HepG2 (cell line): ENCODE results near the gene C14orf132. TPM values are rescaled to one million over a fixed set of nuclear protein-coding genes. Genes with fewer than 3 reads are reported as not detected.
A peak's percentile ranks its signal among the peaks of the same experiment; 100 is the strongest.

Experiments
- ATAC-seq: fragments of 200-7000 bp; cut with Tn5 transposase; 3 replicates; pipeline ENCODE4 v1.9.1; 2020; ENCODE audit warnings: mild to moderate bottlenecking, moderate library complexity
- BruUV-seq: library from RNA; stranded (reverse); fragments of 400-500 nt; replicated peaks from 2 replicates; lab custom pipeline; 2021; lab: Mats Ljungman, UMichigan
- CTCF ChIA-PET: fragments of 300-600 bp; formaldehyde crosslinking; extraction: SDS; loops from one replicate; lab custom pipeline; 2021; ENCODE audit warnings: low total read pairs, inconsistent platforms, low intra/inter-chr PET ratio; lab: Yijun Ruan, JAX
- POLR2A ChIA-PET: fragments of 350-600 bp; sonication (Branson Sonifier 250); formaldehyde crosslinking; loops from one replicate; lab custom pipeline; 2020; ENCODE audit warnings: antibody characterized with exemption, inconsistent platforms; lab: Yijun Ruan, JAX
- DNase-seq: peaks from one replicate; pipeline ENCODE4 v3.0.0-alpha.2; 2015; ENCODE audit warnings: low spot score
- FAIRE-seq: peaks from 3 replicates; lab custom pipeline; 2011; peaks lifted over from hg19 to GRCh38; lab: Jason Lieb, UNC
- H2AFZ ChIP-seq: one replicate; pipeline ENCODE4 v1.6.1; 2011; ENCODE audit warnings: low read length, inconsistent platforms
- H3K27ac ChIP-seq: fragments of 300-600 bp; 3 replicates; pipeline ENCODE4 v1.8.0; 2011; ENCODE audit warnings: mixed run types, mild to moderate bottlenecking, mixed read lengths, low read length, inconsistent platforms; ENCODE audit not compliant: insufficient read depth; ENCODE audit errors: extremely low read length
- H3K27me3 ChIP-seq, 2 experiments: fragments of 200-600 bp in 1 of 2; 2 replicates in 1 of 2; 3 replicates in 1 of 2; pipeline versions ENCODE4 v1.6.0 to v1.8.0; 2011; ENCODE audit warnings: low read length in 2 of 2, mild to moderate bottlenecking in 2 of 2, moderate library complexity in 2 of 2, inconsistent platforms in 1 of 2; ENCODE audit not compliant: insufficient read depth in 2 of 2, control insufficient read depth in 1 of 2
- H3K36me3 ChIP-seq, 2 experiments: fragments of 200-600 bp in 1 of 2; replicated peaks in 1 of 2; 2 replicates in 1 of 2; 3 replicates in 1 of 2; pipeline versions ENCODE4 v1.5.1 to v1.8.0; 2011; ENCODE audit warnings: low read length in 2 of 2, inconsistent platforms in 1 of 2; ENCODE audit not compliant: insufficient read depth in 2 of 2, control insufficient read depth in 1 of 2
- H3K4me1 ChIP-seq: 2 replicates; pipeline ENCODE4 v1.5.1; 2012; ENCODE audit warnings: low read length, inconsistent platforms; ENCODE audit not compliant: insufficient read depth
- H3K4me2 ChIP-seq: 2 replicates; pipeline ENCODE4 v1.6.0; 2011; ENCODE audit warnings: low read depth, low read length, inconsistent platforms
- H3K4me3 ChIP-seq, 3 experiments: fragments of 200-600 bp in 1 of 3; sonication (generic), shearing (Covaris generic) in 1 of 3; replicated peaks in 1 of 3; 2 replicates each; pipeline ENCODE4 v1.5.1; 2011 to 2016; ENCODE audit warnings: low read length in 3 of 3, inconsistent platforms in 2 of 3, low read depth in 2 of 3, mild to moderate bottlenecking in 2 of 3, control low read depth in 1 of 3, mixed read lengths in 1 of 3; ENCODE audit not compliant: insufficient read depth in 1 of 3
- H3K79me2 ChIP-seq: one replicate; pipeline ENCODE4 v1.6.1; 2011; ENCODE audit warnings: low read length, inconsistent platforms; ENCODE audit not compliant: insufficient read depth
- H3K9ac ChIP-seq: 2 replicates; pipeline ENCODE4 v1.6.0; 2011; ENCODE audit warnings: mild to moderate bottlenecking, low read depth, low read length, inconsistent platforms; ENCODE audit not compliant: insufficient read depth
- H3K9me3 ChIP-seq: 2 replicates; pipeline ENCODE4 v1.5.1; 2012; ENCODE audit warnings: mild to moderate bottlenecking, low read length
- H4K20me1 ChIP-seq: 2 replicates; pipeline ENCODE4 v1.6.0; 2011; ENCODE audit warnings: inconsistent platforms, mild to moderate bottlenecking, low read length, moderate library complexity; ENCODE audit not compliant: insufficient read depth
- ATF7 ChIP-seq, 2 experiments: fragments of 450-650 bp in 1 of 2; sonication (generic) in 1 of 2; formaldehyde crosslinking in 1 of 2; IDR thresholded peaks; 2 replicates each; pipeline versions ENCODE4 v1.4.0 to v1.6.1; 2016 to 2020; ENCODE audit warnings: antibody characterized with exemption in 1 of 2, mild to moderate bottlenecking in 1 of 2, missing genetic modification reagents in 1 of 2
- CHCHD3 ChIP-seq: sonication (generic); formaldehyde crosslinking; IDR thresholded peaks from 2 replicates; pipeline ENCODE4 v1.8.0; 2022; ENCODE audit warnings: mild to moderate bottlenecking, missing genetic modification reagents, moderate library complexity
- EZH2 ChIP-seq: conservative IDR thresholded peaks from 2 replicates; pipeline ENCODE4 v1.6.1; 2012; ENCODE audit warnings: mild to moderate bottlenecking, low read depth, low read length, moderate library complexity
- FOSL2 ChIP-seq: sonication (generic); formaldehyde crosslinking; IDR thresholded peaks from 2 replicates; pipeline ENCODE4 v1.4.0; 2020; ENCODE audit warnings: missing genetic modification reagents
- GATA4 ChIP-seq: sonication (generic); IDR thresholded peaks from 2 replicates; pipeline ENCODE4 v1.6.1; 2016; ENCODE audit warnings: antibody characterized with exemption, low read depth, borderline replicate concordance
- HNRNPH1 ChIP-seq: fragments of 200-400 bp; formaldehyde crosslinking; optimal IDR thresholded peaks from 2 replicates; pipeline ENCODE3; 2017; ENCODE audit warnings: mild to moderate bottlenecking, low read depth, low read length
- HOXD1 ChIP-seq: sonication (generic); formaldehyde crosslinking; IDR thresholded peaks from 2 replicates; pipeline ENCODE4 v1.5.0; 2020; ENCODE audit warnings: missing genetic modification reagents
- KLF9 ChIP-seq: IDR thresholded peaks from 2 replicates; pipeline ENCODE4 v1.6.1; 2016; ENCODE audit warnings: low read depth
- KMT2A ChIP-seq: sonication (generic); formaldehyde crosslinking; IDR thresholded peaks from 2 replicates; pipeline ENCODE4 v1.4.0; 2020; ENCODE audit warnings: missing genetic modification reagents
- NR2C2 ChIP-seq: sonication (generic); formaldehyde crosslinking; IDR thresholded peaks from 2 replicates; pipeline ENCODE4 v1.4.0; 2020; ENCODE audit warnings: missing genetic modification reagents, mild to moderate bottlenecking, moderate library complexity, borderline replicate concordance
- PATZ1 ChIP-seq: sonication (generic); formaldehyde crosslinking; IDR thresholded peaks from 2 replicates; pipeline ENCODE4 v1.4.0; 2020; ENCODE audit warnings: missing genetic modification reagents
- RAD21 ChIP-seq: fragments of 450-650 bp; formaldehyde crosslinking; IDR thresholded peaks from 2 replicates; pipeline ENCODE4 v1.5.0; 2020; ENCODE audit warnings: mild to moderate bottlenecking
- SMC3 ChIP-seq: IDR thresholded peaks from 2 replicates; pipeline ENCODE4 v1.6.1; 2011; ENCODE audit warnings: low read length, improper control_type of control experiment
- STAG1 ChIP-seq: sonication (generic); formaldehyde crosslinking; IDR thresholded peaks from 2 replicates; pipeline ENCODE4 v1.4.0; 2020; ENCODE audit warnings: missing genetic modification reagents
- XRCC5 ChIP-seq: fragments of 200-400 bp; formaldehyde crosslinking; optimal IDR thresholded peaks from 2 replicates; pipeline ENCODE3; 2017; ENCODE audit warnings: mild to moderate bottlenecking, low read length
- ZMYM4 ChIP-seq: sonication (generic); formaldehyde crosslinking; IDR thresholded peaks from 2 replicates; pipeline ENCODE4 v1.8.1; 2023; ENCODE audit warnings: mild to moderate bottlenecking, missing genetic modification reagents
- ZNF570 ChIP-seq: sonication (generic); formaldehyde crosslinking; IDR thresholded peaks from 2 replicates; pipeline ENCODE4 v1.4.0; 2020; ENCODE audit warnings: mild to moderate bottlenecking, missing genetic modification reagents, borderline replicate concordance
- ZNF607 ChIP-seq: sonication (generic); formaldehyde crosslinking; IDR thresholded peaks from 2 replicates; pipeline ENCODE4 v1.5.1; 2020; ENCODE audit warnings: missing genetic modification reagents, mild to moderate bottlenecking, borderline replicate concordance
- ZNF619 ChIP-seq: sonication (generic); formaldehyde crosslinking; IDR thresholded peaks from 2 replicates; pipeline ENCODE4 v1.4.0; 2020; ENCODE audit warnings: mild to moderate bottlenecking, missing genetic modification reagents
- ZNF773 ChIP-seq: sonication (generic); formaldehyde crosslinking; IDR thresholded peaks from 2 replicates; pipeline ENCODE4 v1.4.0; 2020; ENCODE audit warnings: missing genetic modification reagents, borderline replicate concordance
- ZNF776 ChIP-seq: sonication (generic); formaldehyde crosslinking; IDR thresholded peaks from 2 replicates; pipeline ENCODE4 v1.4.0; 2020; ENCODE audit warnings: mild to moderate bottlenecking, missing genetic modification reagents
- ZNF781 ChIP-seq: sonication (generic); formaldehyde crosslinking; IDR thresholded peaks from 2 replicates; pipeline ENCODE4 v1.5.1; 2020; ENCODE audit warnings: borderline replicate concordance, mild to moderate bottlenecking, missing genetic modification reagents; ENCODE audit errors: not compliant biosample characterization
- ZNF782 ChIP-seq: sonication (generic); formaldehyde crosslinking; IDR thresholded peaks from 2 replicates; pipeline ENCODE4 v1.4.0; 2020; ENCODE audit warnings: missing genetic modification reagents, mild to moderate bottlenecking, borderline replicate concordance
- WGBS: methylation state at CpG from one replicate; pipeline ENCODE4 v1.1.6; 2017; ENCODE audit warnings: low lambda C conversion rate; 5-methylcytosine and 5-hydroxymethylcytosine counted together
- in situ Hi-C: cut with HindIII; loops from 2 replicates; pipeline ENCODE4 v1.10.0; 2017; ENCODE audit warnings: low pct_unique_long_range_greater_than_20kb; ENCODE audit not compliant: extremely low pct_ligation_motif_present
- intact Hi-C: fragments of 100-400 bp; cut with micrococcal nuclease; formaldehyde crosslinking; loops from one replicate; pipeline ENCODE4 v1.10.0; 2022; ENCODE audit not compliant: unreplicated experiment
- polyA plus RNA-seq, 8 experiments: library from polyadenylated mRNA; depleted of rRNA in 3 of 8; stranded (reverse) in 7 of 8; unstranded in 1 of 8; fragments of >200 nt; fragmentation: Illumina TruSeq in 4 of 8; extraction: Trizol in 4 of 8; gene quantifications; 2 replicates each; pipeline versions ENCODE4 v1.2.1 to v1.2.3, GENCODE V29; 2011 to 2016; ENCODE audit warnings: low read depth in 4 of 8, missing spikeins in 1 of 8, mixed read lengths in 1 of 8; ENCODE audit not compliant: insufficient read depth in 1 of 8
- total RNA-seq, 5 experiments: library from RNA; depleted of rRNA; stranded (reverse); fragments of >200 nt; fragmentation: Illumina TruSeq; extraction: Trizol; gene quantifications; 2 replicates each; pipeline ENCODE4 v1.2.3, GENCODE V29; 2016; ENCODE audit warnings: low read depth in 1 of 5

C14orf132 gene
- total and polyA plus RNA-seq, 2 of the 13 experiments (the other 11 are each of a cell fraction or from before 2014, with no cell fraction given): 0.13 to 0.15 TPM

DNA sequence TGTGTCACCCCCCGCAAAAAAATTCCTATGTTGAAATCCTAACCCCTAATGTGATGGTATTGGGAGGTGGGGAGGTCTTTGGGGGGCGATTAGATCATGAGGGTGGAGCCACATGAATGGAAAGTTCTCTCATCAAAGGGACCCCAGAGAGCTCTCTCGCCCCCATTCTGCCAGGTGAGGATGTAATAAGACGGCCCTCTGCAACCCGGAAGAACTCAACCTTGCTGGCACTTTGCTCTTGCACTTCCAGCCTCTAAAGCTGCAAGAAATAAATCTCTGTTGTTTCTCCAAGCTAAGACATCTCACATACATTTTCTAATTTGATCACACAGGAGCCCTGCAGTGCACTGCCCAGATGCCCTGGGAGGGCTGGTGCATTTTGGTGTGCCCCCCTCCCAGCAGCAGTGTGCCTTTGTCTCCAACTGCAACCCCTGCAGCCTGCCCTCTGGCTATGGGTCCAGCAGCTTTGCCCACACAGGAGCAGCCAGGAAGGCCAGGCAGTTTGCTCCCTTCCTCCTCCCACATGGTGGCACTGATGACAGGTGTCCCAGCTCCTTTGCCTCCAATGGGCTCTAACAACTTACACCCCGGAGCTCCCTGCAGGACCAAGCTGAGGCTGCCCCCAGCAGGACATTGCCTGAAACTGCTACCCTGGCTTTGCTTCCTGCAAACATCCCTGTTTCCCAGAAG lies 59.3 kb downstream of the C14orf132 start:
- H4K20me1 ChIP-seq: no peaks in the 10 kb centered on the region
- POLR2A ChIA-PET: no interaction called here
- peak; percentile 56 for ATAC-seq
- H3K27me3 ChIP-seq: no peaks in the 10 kb centered on the region
- FAIRE-seq: peak; percentile 46
- in situ Hi-C loops: loop anchor here (5.0 kb wide), 2 partner anchors 179 to 324 kb away; no protein-coding TSS in a partner anchor
- 2% methylated on average over 6 of the region's 6 CpGs for WGBS
- H3K4me2 ChIP-seq: peak overlapping the region; percentile 62
- no peaks in the 10 kb centered on the region for H3K36me3 ChIP-seq
- H3K9me3 ChIP-seq: no peaks in the 10 kb centered on the region
- H3K9ac ChIP-seq: no peak overlapping the region
- intact Hi-C loops: loop anchor here (1.0 to 2.0 kb wide), 2 partner anchors 42 to 537 kb away; no protein-coding TSS in a partner anchor
- peak; percentile 36 for DNase-seq
- H3K79me2 ChIP-seq: no peaks in the 10 kb centered on the region
- CTCF ChIA-PET: interaction anchor here (1.7 to 4.5 kb wide), 2 partner anchors 178 to 537 kb away, joined by 5 to 93 read pairs; no protein-coding TSS in a partner anchor
- no TSS peak for BruUV-seq
- H2AFZ ChIP-seq: no peak overlapping the region
- H3K4me3 ChIP-seq: peak overlapping the region in 1 of 3 experiments; percentile 32; a peak in 1 of 6 replicates
- H3K4me1 ChIP-seq: peaks cover 45% of the 10 kb centered on the region
- peak overlapping the region; percentile 23 for H3K27ac ChIP-seq
- TF ChIP-seq KLF9 (CRISPR knock-in tag): no peak
- no peak for TF ChIP-seq ZNF773 (CRISPR knock-in tag)
- peak; percentile 53; the same call in 1 of the 2 replicates for TF ChIP-seq NR2C2 (CRISPR knock-in tag)
- no peak for TF ChIP-seq HNRNPH1
- TF ChIP-seq XRCC5: peak; percentile 60
- no peak for TF ChIP-seq HOXD1 (CRISPR knock-in tag)
- TF ChIP-seq EZH2: no peak
- peak; percentile 3; the same call in 1 of the 2 replicates for TF ChIP-seq PATZ1
- TF ChIP-seq CHCHD3 (CRISPR knock-in tag): no peak
- 0 out of 2 replicates have a peak, but pooled peaks have one; percentile 34 for TF ChIP-seq RAD21 (CRISPR knock-in tag)
- peak; percentile 36; the same call in 1 of the 2 replicates for TF ChIP-seq ZMYM4 (CRISPR knock-in tag)
- no peak for TF ChIP-seq KMT2A (CRISPR knock-in tag)
- TF ChIP-seq ZNF781 (CRISPR knock-in tag): no peak
- no peak for TF ChIP-seq ATF7 (IDR thresholded peaks at IDR 0.05)
- no peak for TF ChIP-seq ATF7 (CRISPR knock-in tag; IDR thresholded peaks at IDR 0.05)
- no peak for TF ChIP-seq ZNF619 (CRISPR knock-in tag)
- no peak for TF ChIP-seq ZNF607 (CRISPR knock-in tag)
- no peak for TF ChIP-seq FOSL2 (CRISPR knock-in tag)
- TF ChIP-seq ZNF776 (CRISPR knock-in tag): 0 out of 2 replicates have a peak, but pooled peaks have one; percentile 35
- TF ChIP-seq ZNF782 (CRISPR knock-in tag): no peak
- peak; percentile 76 for TF ChIP-seq STAG1 (CRISPR knock-in tag)
- TF ChIP-seq ZNF570 (CRISPR knock-in tag): no peak
- TF ChIP-seq SMC3: peak; percentile 33
- TF ChIP-seq GATA4: no peak
